Measurements from ENCODE around the gene TGFBR3.

The TGFBR3 gene

GRCh38 chr1:91737650-91738049, 148.3 kb downstream of the TGFBR3 start:
- Mint-ChIP-seq H3K27ac (no peak overlapping the region), H3K9me3 (peaks cover 9% of the 10 kb centered on the region), H3K4me3 (no peak overlapping the region), H3K27me3 (ENCODE audit: low read depth) (no peaks in the 10 kb centered on the region), H3K36me3 (ENCODE audit: low read depth) (peaks cover 46% of the 10 kb centered on the region), H3K4me1 (ENCODE audit: low read depth) (peaks cover 11% of the 10 kb centered on the region)

GRCh38 chr1:91736715-91737615, 149.0 kb downstream of the TGFBR3 start:
- no peak overlapping the region for H3K27ac Mint-ChIP-seq
- no peaks in the 10 kb centered on the region for H3K27me3 Mint-ChIP-seq (ENCODE audit: low read depth)
- peaks cover 42% of the 10 kb centered on the region for H3K36me3 Mint-ChIP-seq (ENCODE audit: low read depth)
- H3K4me3 Mint-ChIP-seq, result no peak overlapping the region
- peaks cover 9% of the 10 kb centered on the region for H3K9me3 Mint-ChIP-seq
- H3K4me1 Mint-ChIP-seq (ENCODE audit: low read depth), result peaks cover 17% of the 10 kb centered on the region

GRCh38 chr1:91736146-91736714, 149.7 kb downstream of the TGFBR3 start:
- Mint-ChIP-seq H3K36me3 (ENCODE audit: low read depth) (peaks cover 39% of the 10 kb centered on the region), H3K4me3 (no peak overlapping the region), H3K27me3 (ENCODE audit: low read depth) (no peaks in the 10 kb centered on the region), H3K27ac (no peak overlapping the region), H3K9me3 (peaks cover 9% of the 10 kb centered on the region), H3K4me1 (ENCODE audit: low read depth) (peaks cover 24% of the 10 kb centered on the region)

GRCh38 chr1:91735266-91735845, 150.6 kb downstream of the TGFBR3 start:
- Mint-ChIP-seq H3K36me3 (ENCODE audit: low read depth) (peaks cover 40% of the 10 kb centered on the region), H3K4me3 (no peak overlapping the region), H3K27me3 (ENCODE audit: low read depth) (no peaks in the 10 kb centered on the region), H3K27ac (no peak overlapping the region), H3K9me3 (peaks cover 9% of the 10 kb centered on the region), H3K4me1 (ENCODE audit: low read depth) (peaks cover 32% of the 10 kb centered on the region)

GRCh38 chr1:91734761-91735160, 151.2 kb downstream of the TGFBR3 start:
- H3K27ac Mint-ChIP-seq, result no peak overlapping the region
- H3K4me3 Mint-ChIP-seq, result no peak overlapping the region
- no peaks in the 10 kb centered on the region for H3K27me3 Mint-ChIP-seq (ENCODE audit: low read depth)
- peaks cover 40% of the 10 kb centered on the region for H3K36me3 Mint-ChIP-seq (ENCODE audit: low read depth)
- peaks cover 9% of the 10 kb centered on the region for H3K9me3 Mint-ChIP-seq
- H3K4me1 Mint-ChIP-seq (ENCODE audit: low read depth), result peaks cover 37% of the 10 kb centered on the region

GRCh38 chr1:91733108-91733710, 152.7 kb downstream of the TGFBR3 start:
- H3K27ac Mint-ChIP-seq, result no peak overlapping the region
- H3K4me1 Mint-ChIP-seq (ENCODE audit: low read depth), result peaks cover 41% of the 10 kb centered on the region
- H3K36me3 Mint-ChIP-seq (ENCODE audit: low read depth), result peaks cover 39% of the 10 kb centered on the region
- peaks cover 1% of the 10 kb centered on the region for H3K9me3 Mint-ChIP-seq
- H3K27me3 Mint-ChIP-seq (ENCODE audit: low read depth), result no peaks in the 10 kb centered on the region
- no peak overlapping the region for H3K4me3 Mint-ChIP-seq

- no peaks in the 10 kb centered on the region for H3K9me3 Mint-ChIP-seq
- H3K4me1 Mint-ChIP-seq (ENCODE audit: low read depth), result peaks cover 41% of the 10 kb centered on the region
- H3K4me3 Mint-ChIP-seq, result no peak overlapping the region
- no peaks in the 10 kb centered on the region for H3K27me3 Mint-ChIP-seq (ENCODE audit: low read depth)
- H3K36me3 Mint-ChIP-seq (ENCODE audit: low read depth), result peaks cover 45% of the 10 kb centered on the region
- H3K27ac Mint-ChIP-seq, result no peak overlapping the region
Measured at GRCh38 chr1:91732291-91733107, 153.5 kb downstream of the TGFBR3 start.

GRCh38 chr1:91731815-91732214, 154.1 kb downstream of the TGFBR3 start:
- H3K4me1 Mint-ChIP-seq (ENCODE audit: low read depth), result peaks cover 41% of the 10 kb centered on the region
- peaks cover 45% of the 10 kb centered on the region for H3K36me3 Mint-ChIP-seq (ENCODE audit: low read depth)
- H3K4me3 Mint-ChIP-seq, result no peak overlapping the region
- H3K27ac Mint-ChIP-seq, result peak overlapping the region; percentile 67
- H3K27me3 Mint-ChIP-seq (ENCODE audit: low read depth), result no peaks in the 10 kb centered on the region
- no peaks in the 10 kb centered on the region for H3K9me3 Mint-ChIP-seq

- Mint-ChIP-seq H3K36me3 (ENCODE audit: low read depth) (peaks cover 43% of the 10 kb centered on the region), H3K4me3 (peak overlapping the region; percentile 53), H3K27me3 (ENCODE audit: low read depth) (no peaks in the 10 kb centered on the region), H3K27ac (peak overlapping the region; percentile 67), H3K9me3 (no peaks in the 10 kb centered on the region), H3K4me1 (ENCODE audit: low read depth) (peaks cover 41% of the 10 kb centered on the region)
Measured at GRCh38 chr1:91730801-91731732, 154.9 kb downstream of the TGFBR3 start.

- no peaks in the 10 kb centered on the region for H3K9me3 Mint-ChIP-seq
- H3K27me3 Mint-ChIP-seq (ENCODE audit: low read depth), result no peaks in the 10 kb centered on the region
- peaks cover 46% of the 10 kb centered on the region for H3K4me1 Mint-ChIP-seq (ENCODE audit: low read depth)
- H3K4me3 Mint-ChIP-seq, result peak overlapping the region; percentile 18
- H3K36me3 Mint-ChIP-seq (ENCODE audit: low read depth), result peaks cover 51% of the 10 kb centered on the region
- peak overlapping the region; percentile 19 for H3K27ac Mint-ChIP-seq
Measured at GRCh38 chr1:91729621-91730358, 156.2 kb downstream of the TGFBR3 start.

GRCh38 chr1:91727763-91728162, 158.2 kb downstream of the TGFBR3 start:
- no peak overlapping the region for H3K27ac Mint-ChIP-seq
- H3K27me3 Mint-ChIP-seq (ENCODE audit: low read depth), result no peaks in the 10 kb centered on the region
- peaks cover 36% of the 10 kb centered on the region for H3K4me1 Mint-ChIP-seq (ENCODE audit: low read depth)
- peaks cover 44% of the 10 kb centered on the region for H3K36me3 Mint-ChIP-seq (ENCODE audit: low read depth)
- no peaks in the 10 kb centered on the region for H3K9me3 Mint-ChIP-seq
- no peak overlapping the region for H3K4me3 Mint-ChIP-seq

GRCh38 chr1:91725989-91726721, 159.8 kb downstream of the TGFBR3 start:
- H3K4me3 Mint-ChIP-seq, result no peak overlapping the region
- peaks cover 49% of the 10 kb centered on the region for H3K36me3 Mint-ChIP-seq (ENCODE audit: low read depth)
- peaks cover 22% of the 10 kb centered on the region for H3K4me1 Mint-ChIP-seq (ENCODE audit: low read depth)
- no peaks in the 10 kb centered on the region for H3K9me3 Mint-ChIP-seq
- H3K27me3 Mint-ChIP-seq (ENCODE audit: low read depth), result no peaks in the 10 kb centered on the region
- no peak overlapping the region for H3K27ac Mint-ChIP-seq

Measured in T-helper 1 cell treated with Interleukin-12 subunit alpha and Interleukin-12 subunit beta and Interleukin-4 antibody, amounts not matched to agents 30 μg/mL and 1 μg/mL, for 36 hours (primary cell).